OCI-LY7 (cell line): ENCODE results near the gene TTBK1. TPM values are rescaled to one million over a fixed set of nuclear protein-coding genes. Genes with fewer than 3 reads are reported as not detected.

Experiments used
- BruUV-seq: library from RNA; stranded (reverse); fragments of 400-500 nt; replicated peaks from 2 replicates; lab custom pipeline; 2021; lab: Mats Ljungman, UMichigan
- CTCF ChIA-PET: fragments of 300-600 bp; sonication (Branson Sonifier 250); formaldehyde crosslinking; loops from one replicate; lab custom pipeline; 2022; ENCODE audit warnings: antibody characterized with exemption; ENCODE audit not compliant: unreplicated experiment; lab: Charles Lee
- POLR2A ChIA-PET: fragments of 300-600 bp; sonication (Branson Sonifier 250); formaldehyde crosslinking; loops from one replicate; lab custom pipeline; 2022; ENCODE audit warnings: antibody characterized with exemption; lab: Charles Lee
- DNase-seq: peaks from one replicate; pipeline ENCODE4 v3.0.0-alpha.2; 2015; ENCODE audit warnings: low spot score
- H2AFZ ChIP-seq: fragments of 200-600 bp; sonication (generic), shearing (Covaris generic); 2 replicates; pipeline ENCODE4 v1.6.1; 2014; ENCODE audit warnings: mild to moderate bottlenecking, antibody characterized with exemption, low read length, moderate library complexity
- H3K27ac ChIP-seq: fragments of 200-600 bp; sonication (generic); 2 replicates; pipeline ENCODE4 v1.5.1; 2014; ENCODE audit warnings: mixed run types, low read depth, mild to moderate bottlenecking, moderate library complexity, low read length, inconsistent platforms; ENCODE audit not compliant: poor library complexity, severe bottlenecking
- H3K36me3 ChIP-seq: fragments of 200-600 bp; sonication (generic); 2 replicates; pipeline ENCODE4 v1.6.1; 2014; ENCODE audit warnings: mild to moderate bottlenecking, antibody characterized with exemption, low read length, moderate library complexity, mixed read lengths; ENCODE audit not compliant: insufficient read depth
- H3K4me1 ChIP-seq: fragments of 200-600 bp; sonication (generic); 2 replicates; pipeline ENCODE4 v1.5.1; 2014; ENCODE audit warnings: mild to moderate bottlenecking, low read length; ENCODE audit not compliant: insufficient read depth, poor library complexity, severe bottlenecking
- H3K4me2 ChIP-seq: fragments of 200-600 bp; sonication (generic); 2 replicates; pipeline ENCODE4 v1.6.1; 2014; ENCODE audit warnings: mild to moderate bottlenecking, low read length
- H3K4me3 ChIP-seq: fragments of 200-600 bp; sonication (generic); 2 replicates; pipeline ENCODE4 v1.5.1; 2014; ENCODE audit warnings: mild to moderate bottlenecking, low read depth, low read length; ENCODE audit not compliant: poor library complexity, severe bottlenecking
- H3K79me2 ChIP-seq: fragments of 200-600 bp; sonication (generic); 2 replicates; pipeline ENCODE4 v1.6.1; 2016; ENCODE audit warnings: low read depth, mild to moderate bottlenecking, low read length, moderate library complexity, mixed read lengths; ENCODE audit not compliant: insufficient read depth
- H3K9me2 ChIP-seq: fragments of 200-600 bp; sonication (generic); 2 replicates; pipeline ENCODE4 v1.6.1; 2016; ENCODE audit warnings: mild to moderate bottlenecking, low read length, mixed read lengths; ENCODE audit not compliant: insufficient read depth
- H3K9me3 ChIP-seq: fragments of 200-600 bp; sonication (generic); 2 replicates; pipeline ENCODE4 v1.6.1; 2014; ENCODE audit warnings: mild to moderate bottlenecking, mixed run types, low read length, mixed read lengths
- H4K20me1 ChIP-seq: fragments of 200-600 bp; sonication (generic); 2 replicates; pipeline ENCODE4 v1.6.1; 2014; ENCODE audit warnings: mild to moderate bottlenecking, antibody characterized with exemption, low read length, moderate library complexity, mixed read lengths; ENCODE audit not compliant: insufficient read depth
- EZH2phosphoT487 ChIP-seq: fragments of 200-600 bp; sonication (generic); IDR thresholded peaks from 2 replicates; pipeline ENCODE4 v1.6.1; 2018; ENCODE audit warnings: low read depth, borderline replicate concordance, mild to moderate bottlenecking, mixed run types, antibody characterized with exemption, low read length, moderate library complexity, mixed read lengths
- intact Hi-C: fragments of 100-400 bp; cut with micrococcal nuclease; formaldehyde crosslinking; loops from one replicate; pipeline ENCODE4 v1.10.0; 2022; ENCODE audit not compliant: unreplicated experiment
- total RNA-seq, 2 experiments: library from RNA; depleted of rRNA in 1 of 2; stranded (reverse); fragments of >200 nt in 1 of 2; shearing (Covaris generic) in 1 of 2; gene quantifications; 2 replicates each; pipeline ENCODE4 v1.2.3, GENCODE V29; 2014 to 2022
- TF ChIP-seq, protein P1 (sequence below): fragments of 200-600 bp; sonication (generic); conservative IDR thresholded peaks from 2 replicates; pipeline ENCODE4 v1.5.1; 2014; ENCODE audit warnings: mild to moderate bottlenecking, antibody characterized with exemption, low read length, moderate library complexity, mixed read lengths

The TTBK1 gene
- total RNA-seq, 2 experiments from 2014 or later, result 0.35 to 1.7 TPM

DNA sequence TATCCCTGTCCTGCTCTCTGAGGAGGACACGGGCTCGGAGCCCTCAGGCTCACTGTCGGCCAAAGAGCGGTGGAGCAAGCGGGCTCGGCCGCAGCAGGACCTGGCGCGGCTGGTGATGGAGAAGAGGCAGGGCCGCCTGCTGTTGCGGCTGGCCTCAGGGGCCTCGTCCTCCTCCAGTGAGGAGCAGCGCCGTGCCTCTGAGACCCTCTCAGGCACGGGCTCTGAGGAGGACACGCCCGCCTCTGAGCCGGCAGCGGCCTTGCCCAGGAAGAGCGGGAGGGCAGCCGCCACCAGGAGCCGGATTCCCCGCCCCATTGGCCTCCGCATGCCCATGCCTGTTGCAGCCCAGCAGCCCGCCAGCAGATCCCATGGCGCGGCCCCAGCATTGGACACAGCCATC, 40.6 kb downstream of the TTBK1 start:
- DNase-seq, result no peak
- intact Hi-C loops, result no loop called here
- no peaks in the 10 kb centered on the region for H3K9me3 ChIP-seq
- no peak overlapping the region for H3K27ac ChIP-seq
- no TSS peak for BruUV-seq
- no peak overlapping the region for H3K4me2 ChIP-seq
- ChIA-PET POLR2A (no interaction called here), CTCF (no interaction called here)
- no peaks in the 10 kb centered on the region for H4K20me1 ChIP-seq
- no peaks in the 10 kb centered on the region for H3K9me2 ChIP-seq
- TF ChIP-seq, protein P1, sequence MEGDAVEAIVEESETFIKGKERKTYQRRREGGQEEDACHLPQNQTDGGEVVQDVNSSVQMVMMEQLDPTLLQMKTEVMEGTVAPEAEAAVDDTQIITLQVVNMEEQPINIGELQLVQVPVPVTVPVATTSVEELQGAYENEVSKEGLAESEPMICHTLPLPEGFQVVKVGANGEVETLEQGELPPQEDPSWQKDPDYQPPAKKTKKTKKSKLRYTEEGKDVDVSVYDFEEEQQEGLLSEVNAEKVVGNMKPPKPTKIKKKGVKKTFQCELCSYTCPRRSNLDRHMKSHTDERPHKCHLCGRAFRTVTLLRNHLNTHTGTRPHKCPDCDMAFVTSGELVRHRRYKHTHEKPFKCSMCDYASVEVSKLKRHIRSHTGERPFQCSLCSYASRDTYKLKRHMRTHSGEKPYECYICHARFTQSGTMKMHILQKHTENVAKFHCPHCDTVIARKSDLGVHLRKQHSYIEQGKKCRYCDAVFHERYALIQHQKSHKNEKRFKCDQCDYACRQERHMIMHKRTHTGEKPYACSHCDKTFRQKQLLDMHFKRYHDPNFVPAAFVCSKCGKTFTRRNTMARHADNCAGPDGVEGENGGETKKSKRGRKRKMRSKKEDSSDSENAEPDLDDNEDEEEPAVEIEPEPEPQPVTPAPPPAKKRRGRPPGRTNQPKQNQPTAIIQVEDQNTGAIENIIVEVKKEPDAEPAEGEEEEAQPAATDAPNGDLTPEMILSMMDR, result no peak
- TF ChIP-seq EZH2phosphoT487, result no peak
- H3K36me3 ChIP-seq, result no peaks in the 10 kb centered on the region
- H2AFZ ChIP-seq, result no peak overlapping the region
- H3K79me2 ChIP-seq, result no peaks in the 10 kb centered on the region
- no peaks in the 10 kb centered on the region for H3K4me1 ChIP-seq
- H3K4me3 ChIP-seq, result no peak overlapping the region

DNA sequence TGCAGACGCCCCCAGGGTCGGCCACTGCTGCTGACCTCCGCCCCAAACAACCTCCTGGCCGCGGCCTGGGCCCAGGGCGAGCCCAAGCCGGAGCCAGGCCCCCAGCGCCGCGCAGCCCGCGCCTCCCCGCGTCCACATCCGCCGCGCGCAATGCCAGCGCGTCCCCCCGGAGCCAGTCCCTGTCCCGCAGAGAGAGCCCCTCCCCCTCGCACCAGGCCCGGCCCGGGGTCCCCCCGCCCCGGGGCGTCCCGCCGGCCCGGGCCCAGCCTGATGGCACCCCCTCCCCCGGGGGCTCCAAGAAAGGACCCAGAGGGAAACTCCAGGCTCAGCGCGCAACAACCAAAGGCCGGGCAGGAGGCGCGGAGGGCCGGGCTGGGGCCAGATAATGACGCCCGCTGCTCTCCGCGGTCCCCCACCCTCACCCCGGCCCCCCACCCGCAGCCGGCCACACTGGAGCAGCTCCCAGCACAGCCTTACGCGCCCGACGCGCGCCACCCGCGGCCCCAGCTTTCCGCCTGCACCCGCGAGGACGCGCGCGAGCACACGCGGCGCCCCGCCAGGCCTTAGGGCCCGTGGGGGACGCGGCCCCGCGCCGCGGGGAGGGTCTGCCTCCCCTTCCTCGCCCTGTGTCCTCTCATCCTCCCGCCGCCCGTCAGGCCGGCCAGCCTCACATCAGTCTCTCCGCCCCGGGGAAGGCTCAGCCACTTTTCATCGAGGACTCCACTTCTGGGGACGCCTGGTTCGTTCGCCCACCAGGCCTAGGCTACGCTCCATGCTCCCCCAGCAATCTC, 41.9 kb downstream of the TTBK1 start:
- no peak for DNase-seq
- ChIA-PET CTCF (no interaction called here), POLR2A (no interaction called here)
- no TSS peak for BruUV-seq
- Histone ChIP-seq H3K4me1 (no peaks in the 10 kb centered on the region), H3K27ac (no peak overlapping the region), H4K20me1 (no peaks in the 10 kb centered on the region), H3K79me2 (no peaks in the 10 kb centered on the region), H3K9me3 (no peaks in the 10 kb centered on the region), H3K4me3 (no peak overlapping the region), H2AFZ (no peak overlapping the region), H3K4me2 (no peak overlapping the region), H3K9me2 (no peaks in the 10 kb centered on the region), H3K36me3 (no peaks in the 10 kb centered on the region)
- TF ChIP-seq, protein P1, result no peak
- TF ChIP-seq EZH2phosphoT487, result no peak
- intact Hi-C loops, result no loop called here

DNA sequence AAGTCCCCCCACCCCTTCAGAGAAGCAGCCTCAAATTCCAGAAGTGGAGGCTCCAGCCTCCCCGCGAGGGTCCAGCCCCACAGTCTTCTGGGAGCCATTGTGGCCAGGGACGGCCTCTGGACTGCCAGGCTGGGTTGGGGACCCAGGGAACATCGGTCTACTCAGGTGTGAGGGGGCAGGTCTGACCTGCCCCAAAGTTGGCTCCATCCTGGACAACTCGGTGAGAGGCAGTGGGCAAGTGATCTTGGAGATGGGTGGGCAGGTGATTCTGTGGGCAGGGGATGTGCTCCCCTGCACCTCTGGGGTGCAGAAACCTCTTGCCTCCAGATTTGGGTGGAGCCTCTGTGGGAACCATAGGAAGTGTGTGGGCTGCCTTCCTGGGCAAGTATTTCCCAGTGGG, 42.6 kb downstream of the TTBK1 start:
- H3K4me1 ChIP-seq, result no peaks in the 10 kb centered on the region
- intact Hi-C loops, result no loop called here
- no peak for DNase-seq
- no peak overlapping the region for H3K27ac ChIP-seq
- H3K9me3 ChIP-seq, result no peaks in the 10 kb centered on the region
- TF ChIP-seq, protein P1, result no peak
- no peak for TF ChIP-seq EZH2phosphoT487
- H3K9me2 ChIP-seq, result no peaks in the 10 kb centered on the region
- H3K36me3 ChIP-seq, result no peaks in the 10 kb centered on the region
- POLR2A ChIA-PET, result no interaction called here
- H3K79me2 ChIP-seq, result no peaks in the 10 kb centered on the region
- H3K4me2 ChIP-seq, result no peak overlapping the region
- CTCF ChIA-PET, result no interaction called here
- no TSS peak for BruUV-seq
- H2AFZ ChIP-seq, result no peak overlapping the region
- no peak overlapping the region for H3K4me3 ChIP-seq
- H4K20me1 ChIP-seq, result no peaks in the 10 kb centered on the region
